H9 (cell line): ENCODE measurements around the gene LMTK2. TPM values are rescaled to one million over a fixed set of nuclear protein-coding genes. Genes with fewer than 3 reads are reported as not detected.

ENCODE experiments used
- DNase-seq: peaks from one replicate; pipeline ENCODE4 v3.0.0-alpha.2; 2017
- H2AFZ ChIP-seq: one replicate; pipeline ENCODE4 v1.6.1; 2013; ENCODE audit warnings: mild to moderate bottlenecking, low read length, control low read depth, moderate library complexity
- H2AK5ac ChIP-seq: 2 replicates; pipeline ENCODE4 v1.6.1; 2013; ENCODE audit warnings: low read length, control low read depth, mixed read lengths; ENCODE audit not compliant: insufficient read length
- H2BK120ac ChIP-seq: one replicate; pipeline ENCODE4 v1.6.1; 2013; ENCODE audit warnings: low read depth, mild to moderate bottlenecking, low read length, control low read depth, inconsistent platforms; ENCODE audit not compliant: poor library complexity, severe bottlenecking
- H2BK12ac ChIP-seq: 2 replicates; pipeline ENCODE4 v1.6.1; 2013; ENCODE audit warnings: low read length, control low read depth, mixed read lengths, low read depth; ENCODE audit not compliant: insufficient read length
- H2BK15ac ChIP-seq: 2 replicates; pipeline ENCODE4 v1.6.1; 2013; ENCODE audit warnings: low read depth, low read length, control low read depth
- H2BK20ac ChIP-seq: one replicate; pipeline ENCODE4 v1.6.1; 2013; ENCODE audit warnings: low read depth, mild to moderate bottlenecking, low read length, control low read depth, inconsistent platforms; ENCODE audit not compliant: poor library complexity, severe bottlenecking
- H2BK5ac ChIP-seq: 2 replicates; pipeline ENCODE4 v1.6.1; 2013; ENCODE audit warnings: low read length, control low read depth, mixed read lengths; ENCODE audit not compliant: insufficient read length
- H3K14ac ChIP-seq: 2 replicates; pipeline ENCODE4 v1.6.1; 2013; ENCODE audit warnings: low read length, control low read depth; ENCODE audit not compliant: insufficient read depth
- H3K18ac ChIP-seq: 2 replicates; pipeline ENCODE4 v1.6.1; 2013; ENCODE audit warnings: low read depth, mild to moderate bottlenecking, mixed read lengths, low read length, control low read depth; ENCODE audit not compliant: insufficient read length
- H3K23ac ChIP-seq: 2 replicates; pipeline ENCODE4 v1.6.1; 2013; ENCODE audit warnings: low read length, control low read depth, mixed read lengths, low read depth; ENCODE audit not compliant: insufficient read length
- H3K23me2 ChIP-seq: 2 replicates; pipeline ENCODE4 v1.6.1; 2013; ENCODE audit warnings: low read depth, mild to moderate bottlenecking, mixed read lengths, low read length, control low read depth; ENCODE audit not compliant: insufficient read length, poor library complexity, severe bottlenecking
- H3K27ac ChIP-seq: 2 replicates; pipeline ENCODE4 v1.5.1; 2013; ENCODE audit warnings: low read length, control low read depth, mixed read lengths, low read depth; ENCODE audit not compliant: insufficient read length
- H3K27me3 ChIP-seq: 2 replicates; pipeline ENCODE4 v1.6.1; 2013; ENCODE audit warnings: low read length, control low read depth, inconsistent platforms; ENCODE audit not compliant: insufficient read depth
- H3K4ac ChIP-seq: 2 replicates; pipeline ENCODE4 v1.6.1; 2013; ENCODE audit warnings: low read depth, mild to moderate bottlenecking, control low read depth, inconsistent platforms, low read length, moderate library complexity
- H3K4me1 ChIP-seq: 2 replicates; pipeline ENCODE4 v1.6.1; 2013; ENCODE audit warnings: low read length, control low read depth, inconsistent platforms; ENCODE audit not compliant: insufficient read depth
- H3K4me2 ChIP-seq: 2 replicates; pipeline ENCODE4 v1.6.1; 2013; ENCODE audit warnings: low read length, control low read depth, mixed read lengths; ENCODE audit not compliant: insufficient read length, insufficient read depth
- H3K56ac ChIP-seq: 2 replicates; pipeline ENCODE4 v1.6.1; 2013; ENCODE audit warnings: low read depth, mild to moderate bottlenecking, mixed read lengths, low read length, control low read depth; ENCODE audit not compliant: insufficient read length
- H3K79me1 ChIP-seq: 2 replicates; pipeline ENCODE4 v1.6.1; 2013; ENCODE audit warnings: low read depth, mild to moderate bottlenecking, moderate library complexity, low read length, control low read depth, inconsistent platforms; ENCODE audit not compliant: insufficient read depth, poor library complexity, severe bottlenecking
- H3K79me2 ChIP-seq: 2 replicates; pipeline ENCODE4 v1.6.1; 2013; ENCODE audit warnings: low read length, control low read depth, inconsistent platforms; ENCODE audit not compliant: insufficient read depth
- H3K9ac ChIP-seq: 2 replicates; pipeline ENCODE4 v1.6.1; 2013; ENCODE audit warnings: low read length, control low read depth, mixed read lengths; ENCODE audit not compliant: insufficient read length; ENCODE audit errors: extremely low read depth
- H3K9me3 ChIP-seq: one replicate; pipeline ENCODE4 v1.6.1; 2013; ENCODE audit warnings: low read depth, low read length, inconsistent platforms; ENCODE audit not compliant: control insufficient read depth
- H3T11ph ChIP-seq: one replicate; pipeline ENCODE4 v1.6.1; 2013; ENCODE audit warnings: mild to moderate bottlenecking, low read length, control low read depth, inconsistent platforms
- H4K20me1 ChIP-seq: one replicate; pipeline ENCODE4 v1.6.1; 2013; ENCODE audit not compliant: control insufficient read depth, insufficient read length, insufficient read depth
- H4K5ac ChIP-seq: 2 replicates; pipeline ENCODE4 v1.6.1; 2013; ENCODE audit warnings: low read depth, mild to moderate bottlenecking, mixed read lengths, low read length, control low read depth; ENCODE audit not compliant: insufficient read length
- H4K8ac ChIP-seq: replicated peaks from 2 replicates; pipeline ENCODE4 v1.6.1; 2013; ENCODE audit warnings: low read length, control low read depth, mixed read lengths, low read depth; ENCODE audit not compliant: insufficient read length
- H4K91ac ChIP-seq: 2 replicates; pipeline ENCODE4 v1.6.1; 2013; ENCODE audit warnings: low read depth, mild to moderate bottlenecking, moderate library complexity, mixed read lengths, low read length, control low read depth; ENCODE audit not compliant: insufficient read length
- H3K27ac Mint-ChIP-seq, 3 experiments: 2 replicates in 2 of 3; 3 replicates in 1 of 3; pipeline ENCODE4 v1.8.0; 2020 to 2021; ENCODE audit warnings: mixed read lengths in 3 of 3, mild to moderate bottlenecking in 1 of 3, moderate library complexity in 1 of 3
- H3K27me3 Mint-ChIP-seq: 2 replicates; pipeline ENCODE4 v1.8.0; 2021; ENCODE audit warnings: low read depth, mild to moderate bottlenecking, moderate library complexity, mixed read lengths
- H3K36me3 Mint-ChIP-seq, 3 experiments: 2 replicates in 2 of 3; 3 replicates in 1 of 3; pipeline ENCODE4 v1.8.0; 2020 to 2021; ENCODE audit warnings: low read depth in 3 of 3, mixed read lengths in 3 of 3; ENCODE audit not compliant: insufficient read depth in 1 of 3
- H3K4me1 Mint-ChIP-seq, 2 experiments: 2 replicates each; pipeline ENCODE4 v1.8.0; 2020; ENCODE audit warnings: mixed read lengths in 2 of 2
- H3K4me3 Mint-ChIP-seq, 2 experiments: 2 replicates in 1 of 2; 3 replicates in 1 of 2; pipeline ENCODE4 v1.8.0; 2020 to 2021; ENCODE audit warnings: mild to moderate bottlenecking in 2 of 2, mixed read lengths in 2 of 2, moderate library complexity in 1 of 2
- H3K9me3 Mint-ChIP-seq, 2 experiments: 2 replicates in 1 of 2; 3 replicates in 1 of 2; pipeline ENCODE4 v1.8.0; 2020; ENCODE audit warnings: mild to moderate bottlenecking in 2 of 2, mixed read lengths in 2 of 2, moderate library complexity in 1 of 2
- CTCF ChIP-seq: fragments of 200-600 bp; sonication (generic); conservative IDR thresholded peaks from 3 replicates; pipeline ENCODE4 v1.8.0; 2021; ENCODE audit warnings: antibody characterized with exemption, mild to moderate bottlenecking
- WGBS: extraction: QIAGEN DNeasy Blood & Tissue Kit; methylation state at CpG from one replicate; pipeline ENCODE4 v1.1.7; 2013; ENCODE audit warnings: missing lambda C conversion rate, low lambda C conversion rate, mixed read lengths; ENCODE audit not compliant: insufficient read length; ENCODE audit errors: extremely low coverage; 5-methylcytosine and 5-hydroxymethylcytosine counted together
- total RNA-seq: library from RNA; stranded (reverse); gene quantifications from 2 replicates; pipeline ENCODE4 v1.2.1, GENCODE V29; 2021

Gene LMTK2
- total RNA-seq, 1 experiment from 2014 or later: 24.9 TPM

GRCh38 chr7:98163269-98163668 lies 56.6 kb downstream of the LMTK2 start:
- no peaks in the 10 kb centered on the region for H3K79me1 ChIP-seq
- H4K91ac ChIP-seq: no peak overlapping the region
- H2BK20ac ChIP-seq: no peak overlapping the region
- H4K5ac ChIP-seq: no peak overlapping the region
- H3K18ac ChIP-seq: no peak overlapping the region
- H4K8ac ChIP-seq: no peak overlapping the region
- H2AK5ac ChIP-seq: no peak overlapping the region
- no peak overlapping the region for H3K4me2 ChIP-seq
- no peaks in the 10 kb centered on the region for H3K27me3 ChIP-seq
- no peaks in the 10 kb centered on the region for H3K27me3 Mint-ChIP-seq
- no peaks in the 10 kb centered on the region for H3K23me2 ChIP-seq
- no peak overlapping the region for H2BK15ac ChIP-seq
- H2BK5ac ChIP-seq: no peak overlapping the region
- no peak for TF ChIP-seq CTCF
- H2BK120ac ChIP-seq: no peak overlapping the region
- no peaks in the 10 kb centered on the region for H3K4me1 ChIP-seq
- no peak overlapping the region for H2AFZ ChIP-seq
- no peaks in the 10 kb centered on the region for H3K9me3 Mint-ChIP-seq
- no peaks in the 10 kb centered on the region for H4K20me1 ChIP-seq
- H3K9me3 ChIP-seq: no peaks in the 10 kb centered on the region
- H3K56ac ChIP-seq: no peak overlapping the region
- no peak overlapping the region for H2BK12ac ChIP-seq
- no peak overlapping the region for H3K9ac ChIP-seq
- H3K14ac ChIP-seq: no peak overlapping the region
- no peak overlapping the region for H3K27ac ChIP-seq
- WGBS: no CpG with 5 or more reads among the region's 7 CpGs
- H3K27ac Mint-ChIP-seq: peak overlapping the region in 1 of 3 experiments; percentile 81; a peak in 1 of 7 replicates
- H3T11ph ChIP-seq: no peak overlapping the region
- peaks cover 9 to 12% of the 10 kb centered on the region in 2 experiments for H3K4me1 Mint-ChIP-seq
- peaks cover 2 to 12% (median 11%) of the 10 kb centered on the region in 3 experiments; a peak in 5 of 7 replicates for H3K36me3 Mint-ChIP-seq
- H3K4ac ChIP-seq: no peak overlapping the region
- no peak overlapping the region for H3K4me3 Mint-ChIP-seq
- DNase-seq: no peak
- no peak overlapping the region for H3K23ac ChIP-seq
- no peaks in the 10 kb centered on the region for H3K79me2 ChIP-seq
